Lower leg skin (tissue), 3 donors: ENCODE measurements around the gene NFATC2.

Experiments
- POLR2A ChIP-seq, 2 donors: fragments of 450-650 bp; IDR thresholded peaks; one replicate each; pipeline ENCODE4 v1.6.1; 2016 to 2017; ENCODE audit warnings: antibody characterized with exemption in 2 of 2, mild to moderate bottlenecking in 1 of 2, moderate library complexity in 1 of 2
- TF ChIP-seq, protein P1 (sequence below), 3 donors: fragments of 450-650 bp; IDR thresholded peaks; one replicate each; pipeline ENCODE4 v1.5.1; 2016; ENCODE audit warnings: antibody characterized with exemption in 3 of 3, mild to moderate bottlenecking in 3 of 3, moderate library complexity in 2 of 3

DNA sequence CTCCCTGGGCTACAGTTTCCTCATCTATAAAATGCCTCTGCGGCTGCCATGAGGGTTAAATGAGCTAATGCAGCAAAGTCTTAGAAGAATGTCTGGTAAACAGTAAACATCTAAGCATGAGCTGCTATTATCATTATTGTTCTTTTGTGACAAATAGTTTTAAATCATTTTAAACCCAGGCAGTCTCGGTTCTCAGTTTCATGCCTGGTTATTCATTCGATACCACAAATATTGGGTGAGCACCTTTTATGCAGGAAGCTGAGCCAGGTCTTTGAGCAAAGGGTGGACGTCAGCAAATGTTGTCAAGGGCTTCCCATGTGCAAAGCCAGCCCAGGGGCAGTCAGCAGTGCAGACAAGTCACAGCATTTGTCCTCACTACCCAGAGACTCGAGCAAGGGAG lies 128.7 kb downstream of the NFATC2 start:
- TF ChIP-seq, protein P1, sequence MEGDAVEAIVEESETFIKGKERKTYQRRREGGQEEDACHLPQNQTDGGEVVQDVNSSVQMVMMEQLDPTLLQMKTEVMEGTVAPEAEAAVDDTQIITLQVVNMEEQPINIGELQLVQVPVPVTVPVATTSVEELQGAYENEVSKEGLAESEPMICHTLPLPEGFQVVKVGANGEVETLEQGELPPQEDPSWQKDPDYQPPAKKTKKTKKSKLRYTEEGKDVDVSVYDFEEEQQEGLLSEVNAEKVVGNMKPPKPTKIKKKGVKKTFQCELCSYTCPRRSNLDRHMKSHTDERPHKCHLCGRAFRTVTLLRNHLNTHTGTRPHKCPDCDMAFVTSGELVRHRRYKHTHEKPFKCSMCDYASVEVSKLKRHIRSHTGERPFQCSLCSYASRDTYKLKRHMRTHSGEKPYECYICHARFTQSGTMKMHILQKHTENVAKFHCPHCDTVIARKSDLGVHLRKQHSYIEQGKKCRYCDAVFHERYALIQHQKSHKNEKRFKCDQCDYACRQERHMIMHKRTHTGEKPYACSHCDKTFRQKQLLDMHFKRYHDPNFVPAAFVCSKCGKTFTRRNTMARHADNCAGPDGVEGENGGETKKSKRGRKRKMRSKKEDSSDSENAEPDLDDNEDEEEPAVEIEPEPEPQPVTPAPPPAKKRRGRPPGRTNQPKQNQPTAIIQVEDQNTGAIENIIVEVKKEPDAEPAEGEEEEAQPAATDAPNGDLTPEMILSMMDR (IDR thresholded peaks at IDR 0.05): no peak
- TF ChIP-seq POLR2A (IDR thresholded peaks at IDR 0.05): no peak
